Activated naive CD8-positive, alpha-beta T cell treated with anti-CD3 and anti-CD28 coated beads for 36 hours (primary cell): ENCODE data around the gene PAM. TPM values are rescaled to one million over a fixed set of nuclear protein-coding genes. Genes with fewer than 3 reads are reported as not detected.
"Not testable (repeated sequence)": the region's sequence is repeated elsewhere in the genome, so short reads cannot be mapped to it uniquely, and the experiment has no call there.

Experiments used
- DNase-seq: peaks from one replicate; pipeline ENCODE4 v3.0.0; 2021
- H3K27ac Mint-ChIP-seq: one replicate; pipeline ENCODE4 v1.8.0; 2022; ENCODE audit warnings: mild to moderate bottlenecking, moderate library complexity, mixed read lengths
- H3K27me3 Mint-ChIP-seq: one replicate; pipeline ENCODE4 v1.8.0; 2022; ENCODE audit warnings: mild to moderate bottlenecking, mixed read lengths
- H3K36me3 Mint-ChIP-seq: one replicate; pipeline ENCODE4 v1.8.0; 2021; ENCODE audit warnings: mild to moderate bottlenecking, mixed read lengths
- H3K4me1 Mint-ChIP-seq: one replicate; pipeline ENCODE4 v1.8.0; 2021; ENCODE audit warnings: mixed read lengths
- H3K4me3 Mint-ChIP-seq: one replicate; pipeline ENCODE4 v1.8.0; 2022; ENCODE audit warnings: mild to moderate bottlenecking, moderate library complexity, mixed read lengths
- H3K9me3 Mint-ChIP-seq: one replicate; pipeline ENCODE4 v1.8.0; 2022; ENCODE audit warnings: mixed read lengths
- total RNA-seq, 2 experiments: library from RNA; stranded (reverse); gene quantifications; one replicate each; pipeline ENCODE4 v1.2.3, GENCODE V29; 2021

PAM gene
- total RNA-seq, 2 experiments from 2014 or later = 42.0 to 54.0 TPM

DNA sequence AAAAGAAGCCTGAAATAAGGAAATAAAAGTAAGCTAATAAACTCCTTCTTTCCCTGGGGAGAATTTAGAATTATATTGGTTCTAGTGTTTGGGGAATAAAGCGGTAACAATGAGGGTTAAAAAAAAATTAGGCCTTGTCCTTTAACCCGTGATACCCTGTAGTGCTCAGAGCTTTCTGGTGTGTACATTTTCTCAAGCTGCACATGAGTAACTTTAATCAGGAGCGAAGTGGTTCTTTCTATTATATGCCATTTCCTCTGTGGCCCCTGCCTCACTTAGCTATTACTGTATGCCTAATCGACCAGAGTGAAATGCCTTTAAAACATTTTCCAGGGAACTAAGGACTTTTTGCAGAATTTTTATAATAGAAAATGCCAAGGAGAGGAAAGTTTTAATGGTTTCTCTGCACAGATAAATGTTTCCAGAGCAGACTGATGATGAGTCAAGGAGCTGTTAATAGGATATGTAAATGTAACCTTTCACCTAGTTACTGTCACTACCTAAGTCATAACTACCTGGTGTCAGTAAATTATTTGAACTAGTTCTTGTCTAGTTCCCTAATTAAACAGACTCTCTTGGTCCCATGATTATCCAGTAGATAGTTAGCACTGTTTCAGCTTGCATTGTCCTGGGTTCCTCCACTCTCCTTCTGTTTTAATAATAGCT lies 7.6 kb downstream of the PAM start:
- H3K27ac Mint-ChIP-seq = peak overlapping the region; percentile 86
- peak overlapping the region; percentile 60 for H3K4me3 Mint-ChIP-seq
- no peaks in the 10 kb centered on the region for H3K9me3 Mint-ChIP-seq
- no peak for DNase-seq
- peaks cover 41% of the 10 kb centered on the region for H3K36me3 Mint-ChIP-seq
- no peaks in the 10 kb centered on the region for H3K27me3 Mint-ChIP-seq
- peaks cover 78% of the 10 kb centered on the region for H3K4me1 Mint-ChIP-seq

DNA sequence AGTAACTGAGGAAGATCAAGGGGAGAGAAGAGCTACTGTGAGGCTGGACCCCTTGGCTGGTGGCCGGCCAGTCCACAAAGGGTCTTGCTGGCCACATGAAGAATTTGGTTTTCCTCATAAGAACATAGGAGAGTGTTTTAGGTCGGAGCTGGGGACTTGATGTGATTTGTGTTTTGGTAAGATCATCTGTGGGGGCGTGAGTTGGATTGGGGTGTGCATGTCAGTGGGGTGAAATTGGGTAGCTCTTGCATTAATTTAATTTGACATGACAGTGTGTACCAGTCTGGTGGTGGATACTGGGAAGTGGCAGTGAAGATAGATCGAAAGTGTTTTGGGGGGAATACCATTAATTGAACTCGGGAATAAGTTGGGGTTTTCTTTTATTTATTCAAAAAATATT lies 8.6 kb downstream of the PAM start:
- Mint-ChIP-seq H3K9me3 (no peaks in the 10 kb centered on the region), H3K36me3 (peaks cover 37% of the 10 kb centered on the region), H3K4me1 (peaks cover 72% of the 10 kb centered on the region), H3K27me3 (no peaks in the 10 kb centered on the region), H3K27ac (peak overlapping the region; percentile 86), H3K4me3 (peak overlapping the region; percentile 51)
- no peak for DNase-seq

DNA sequence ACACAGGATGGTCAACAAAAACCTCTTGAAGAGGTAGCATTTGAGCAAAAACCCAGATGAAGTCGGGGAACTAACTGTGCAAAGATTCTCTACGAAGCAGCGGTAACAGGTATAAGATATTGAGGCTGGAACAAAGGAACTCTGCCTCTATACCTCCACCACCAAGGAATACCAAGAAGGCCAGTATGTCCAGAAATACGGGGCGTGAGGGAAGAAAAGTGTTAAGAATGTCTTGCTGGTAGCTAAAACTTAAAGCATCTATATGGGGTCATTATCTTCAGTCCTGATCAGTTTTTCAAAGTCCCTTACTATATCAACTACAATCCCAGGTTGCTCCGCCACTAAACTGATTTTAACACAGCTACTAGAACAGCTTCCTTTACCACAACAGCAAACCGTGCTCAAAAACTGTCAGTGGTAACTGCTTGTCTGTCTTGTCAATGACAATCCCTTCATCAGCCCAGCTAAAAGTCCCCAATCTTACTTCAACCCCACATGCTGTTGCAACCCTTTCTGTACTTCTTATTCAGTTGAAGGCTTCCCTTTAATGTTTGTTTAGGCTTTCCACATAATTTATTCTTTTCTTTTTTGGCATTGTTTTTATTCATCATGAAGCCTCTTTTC lies 9.4 kb downstream of the PAM start:
- H3K36me3 Mint-ChIP-seq = peaks cover 37% of the 10 kb centered on the region
- H3K4me1 Mint-ChIP-seq = peaks cover 69% of the 10 kb centered on the region
- peak overlapping the region; percentile 79 for H3K27ac Mint-ChIP-seq
- no peak for DNase-seq
- H3K4me3 Mint-ChIP-seq = peak overlapping the region; percentile 10
- no peaks in the 10 kb centered on the region for H3K9me3 Mint-ChIP-seq
- H3K27me3 Mint-ChIP-seq = no peaks in the 10 kb centered on the region

DNA sequence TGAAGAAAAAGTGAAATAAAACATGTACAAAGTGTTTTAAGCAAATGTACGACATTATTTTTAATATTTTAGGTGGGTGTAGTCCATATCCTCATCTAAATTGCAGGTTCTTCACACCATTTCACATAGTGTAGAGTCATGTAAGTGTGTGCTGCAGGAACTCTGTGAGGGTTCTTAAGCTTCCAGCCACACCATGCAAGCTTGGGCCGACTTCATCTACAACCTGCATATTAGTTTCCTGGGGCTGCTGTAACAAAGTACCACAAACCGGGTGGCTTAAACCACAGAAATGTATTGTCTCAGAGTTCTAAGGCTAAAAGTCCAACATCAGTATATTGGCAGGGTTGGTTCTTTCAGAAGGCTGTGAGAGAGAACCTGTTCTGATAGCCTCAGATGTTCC lies 10.2 kb downstream of the PAM start:
- H3K4me3 Mint-ChIP-seq = no peak overlapping the region

DNA sequence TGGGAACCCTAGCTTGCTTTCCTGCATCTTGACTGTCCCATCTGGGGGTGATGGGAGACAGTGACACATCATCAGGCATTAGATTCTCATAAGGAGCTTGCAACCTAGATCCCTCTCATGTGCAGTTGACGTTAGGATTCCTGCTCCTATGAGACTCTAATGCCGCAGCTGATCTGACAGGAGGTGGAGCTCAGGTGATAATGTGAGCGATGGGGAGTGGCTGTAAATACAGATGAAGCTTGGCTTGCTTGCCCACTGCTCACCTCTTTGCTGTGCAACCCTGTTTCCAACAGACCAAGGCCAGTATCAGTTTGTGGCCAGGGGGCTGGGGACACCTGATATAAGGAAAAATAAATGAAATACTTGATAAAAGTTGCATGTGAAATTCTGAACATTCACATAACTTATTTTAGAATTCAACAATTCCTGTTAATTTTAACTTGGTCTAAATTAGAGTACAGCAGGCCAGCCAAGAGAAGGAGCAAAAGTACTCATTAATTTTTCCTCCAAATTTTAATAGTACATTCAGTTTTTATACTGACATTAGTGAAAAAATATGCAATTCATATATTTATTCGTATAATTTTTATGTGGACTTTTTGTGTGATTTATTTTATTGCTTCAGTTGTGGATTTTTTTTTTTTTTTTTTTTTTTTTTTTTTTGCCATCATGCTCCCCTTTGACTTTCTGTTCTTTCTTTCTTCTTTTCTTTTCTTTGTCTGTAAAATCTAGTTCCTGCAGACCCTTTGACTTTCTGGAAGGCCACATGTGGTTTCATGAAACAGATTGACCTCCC lies 11.4 kb downstream of the PAM start:
- Mint-ChIP-seq H3K36me3 (peaks cover 38% of the 10 kb centered on the region), H3K4me1 (peaks cover 51% of the 10 kb centered on the region), H3K27me3 (no peaks in the 10 kb centered on the region), H3K4me3 (no peak overlapping the region), H3K9me3 (no peaks in the 10 kb centered on the region), H3K27ac (no peak overlapping the region)
- no peak for DNase-seq

More for the DNA sequence above, 10.2 kb downstream of the PAM start:
- H3K9me3 Mint-ChIP-seq = no peaks in the 10 kb centered on the region
- H3K4me1 Mint-ChIP-seq = peaks cover 61% of the 10 kb centered on the region
- no peaks in the 10 kb centered on the region for H3K27me3 Mint-ChIP-seq
- H3K36me3 Mint-ChIP-seq = peaks cover 37% of the 10 kb centered on the region
- DNase-seq = no peak
- peak overlapping the region; percentile 79 for H3K27ac Mint-ChIP-seq

DNA sequence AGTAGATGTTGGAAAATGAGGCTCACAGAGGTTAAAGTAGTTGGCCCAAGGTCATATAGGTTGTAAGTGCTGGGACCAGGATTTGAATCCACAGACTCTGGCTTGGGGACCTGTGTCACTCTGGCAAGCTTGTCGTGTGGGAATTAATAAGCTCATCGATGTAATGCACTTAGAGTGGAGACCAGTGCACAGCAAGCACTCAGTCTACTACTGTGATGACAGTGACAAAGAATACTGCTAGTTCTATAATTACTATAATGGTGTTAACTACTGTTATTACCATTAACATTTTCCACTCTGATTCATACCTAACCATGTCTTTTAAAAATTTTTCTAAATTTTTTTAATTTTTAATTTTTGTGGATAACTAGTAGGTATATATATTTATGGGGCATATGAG lies 12.8 kb downstream of the PAM start:
- Mint-ChIP-seq H3K4me1 (peaks cover 38% of the 10 kb centered on the region), H3K4me3 (peak overlapping the region; percentile 32), H3K27ac (peak overlapping the region; percentile 77), H3K36me3 (peaks cover 45% of the 10 kb centered on the region), H3K27me3 (no peaks in the 10 kb centered on the region), H3K9me3 (no peaks in the 10 kb centered on the region)
- DNase-seq = peak; percentile 21

DNA sequence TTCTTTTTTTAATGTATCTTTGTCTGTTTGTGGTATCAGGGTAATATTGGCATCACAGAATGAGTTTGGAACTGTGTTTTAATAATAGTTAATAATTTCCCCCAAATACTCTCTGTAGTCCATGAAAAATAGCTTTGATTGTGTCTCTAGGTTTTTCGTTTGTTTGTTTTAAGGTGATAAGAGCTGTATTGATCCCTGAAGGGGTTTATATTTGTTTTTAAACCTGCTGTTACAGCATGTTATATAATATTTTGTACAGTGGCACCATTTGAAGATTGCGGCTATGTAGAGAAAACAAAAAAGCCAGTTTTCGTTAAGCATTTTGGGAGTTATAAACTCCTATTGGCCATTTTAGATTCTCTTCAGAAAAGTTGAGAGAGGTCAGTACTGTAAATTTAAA lies 15.7 kb downstream of the PAM start:
- Mint-ChIP-seq H3K36me3 (peaks cover 38% of the 10 kb centered on the region), H3K4me1 (peaks cover 23% of the 10 kb centered on the region), H3K27ac (peak overlapping the region; percentile 47), H3K9me3 (peaks cover 6% of the 10 kb centered on the region), H3K27me3 (no peaks in the 10 kb centered on the region), H3K4me3 (no peak overlapping the region)
- DNase-seq = no peak

DNA sequence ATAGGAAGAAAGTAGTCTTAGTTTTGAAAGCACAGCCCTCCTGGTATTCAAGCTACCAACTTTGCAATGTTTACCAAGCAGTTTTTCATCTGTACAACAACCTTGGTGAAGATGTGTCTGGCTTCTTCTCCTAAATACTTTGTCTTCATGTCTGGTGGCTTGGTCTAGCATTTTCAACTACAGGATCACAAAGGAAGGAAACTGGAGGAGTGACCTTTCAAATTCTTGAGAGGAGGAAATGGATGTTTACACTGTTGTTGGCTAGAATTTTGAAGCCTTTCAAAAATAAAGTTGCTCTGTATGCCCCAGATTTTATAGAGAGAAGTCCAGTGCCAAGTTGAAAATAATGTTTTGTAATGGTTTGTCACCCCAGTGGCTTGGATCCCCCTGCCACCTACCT lies 16.3 kb downstream of the PAM start:
- Mint-ChIP-seq H3K36me3 (peaks cover 41% of the 10 kb centered on the region), H3K27me3 (no peaks in the 10 kb centered on the region), H3K27ac (peak overlapping the region; percentile 47), H3K9me3 (peaks cover 8% of the 10 kb centered on the region), H3K4me1 (peaks cover 26% of the 10 kb centered on the region), H3K4me3 (no peak overlapping the region)
- DNase-seq = no peak

DNA sequence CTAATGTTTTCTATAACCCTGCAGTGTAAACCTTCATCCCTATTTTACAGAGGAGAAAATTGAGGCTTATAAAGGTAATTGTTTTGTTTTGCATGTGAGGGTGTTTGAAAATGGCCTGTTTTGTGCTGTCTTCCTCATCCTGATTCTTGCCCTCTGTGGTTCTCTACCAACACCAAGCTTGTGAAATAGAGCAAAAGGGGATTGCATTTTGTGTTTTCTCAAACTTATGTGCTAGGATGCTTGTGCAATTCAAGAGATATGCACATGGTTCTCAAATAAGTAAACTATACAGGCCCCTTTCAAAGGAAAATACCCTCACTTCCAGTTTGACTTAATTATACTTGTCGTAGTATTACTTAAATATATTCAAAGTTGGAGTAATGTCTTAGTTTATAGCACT lies 17.2 kb downstream of the PAM start:
- Mint-ChIP-seq H3K4me3 (no peak overlapping the region), H3K9me3 (peaks cover 8% of the 10 kb centered on the region), H3K4me1 (peaks cover 30% of the 10 kb centered on the region), H3K36me3 (peaks cover 45% of the 10 kb centered on the region), H3K27me3 (no peaks in the 10 kb centered on the region), H3K27ac (no peak overlapping the region)
- no peak for DNase-seq

DNA sequence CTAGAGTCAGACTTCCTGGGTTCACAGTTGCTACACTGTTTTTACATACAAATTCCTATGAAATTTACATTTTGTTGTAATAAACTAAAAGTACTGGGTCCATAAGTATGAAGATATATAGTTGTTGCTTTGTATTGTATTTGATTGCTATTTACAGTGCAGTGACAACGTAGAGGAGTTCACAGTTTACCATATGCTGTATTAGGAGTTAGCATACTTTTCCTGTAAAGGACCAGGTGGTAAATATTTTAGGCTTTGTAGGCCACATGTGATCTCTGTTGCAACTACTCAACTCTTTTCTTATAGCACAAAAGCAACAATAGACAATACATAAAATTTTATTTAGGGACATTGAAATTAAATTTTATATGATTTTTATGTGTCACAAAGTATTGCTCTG lies 18.0 kb downstream of the PAM start:
- Mint-ChIP-seq H3K36me3 (peaks cover 39% of the 10 kb centered on the region), H3K27ac (no peak overlapping the region), H3K9me3 (peaks cover 8% of the 10 kb centered on the region), H3K27me3 (no peaks in the 10 kb centered on the region), H3K4me3 (no peak overlapping the region), H3K4me1 (peaks cover 31% of the 10 kb centered on the region)
- DNase-seq = no peak

DNA sequence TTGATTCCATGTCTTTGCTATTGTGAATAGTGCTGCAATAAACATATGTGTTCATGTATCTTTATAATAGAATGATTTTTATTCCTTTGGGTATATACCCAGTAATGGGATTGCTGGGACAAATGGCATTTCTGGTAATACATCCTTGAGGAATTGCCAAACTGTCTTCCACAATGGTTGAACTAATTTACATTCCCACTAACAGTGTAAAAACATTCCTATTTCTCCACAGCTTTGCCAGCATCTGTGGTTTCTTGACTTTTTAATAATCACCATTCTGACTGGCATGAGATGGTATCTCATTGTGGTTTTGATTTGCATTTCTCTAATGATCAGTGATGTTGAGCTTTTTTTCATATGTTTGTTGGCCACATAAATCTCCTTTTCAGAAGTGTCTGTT lies 20.7 kb downstream of the PAM start:
- not testable (repeated sequence) for H3K9me3 Mint-ChIP-seq, DNase-seq, H3K27me3 Mint-ChIP-seq, H3K4me3 Mint-ChIP-seq
- H3K27ac Mint-ChIP-seq = peak overlapping the region; percentile 68
- peaks cover 49% of the 10 kb centered on the region for H3K36me3 Mint-ChIP-seq
- peaks cover 48% of the 10 kb centered on the region for H3K4me1 Mint-ChIP-seq

DNA sequence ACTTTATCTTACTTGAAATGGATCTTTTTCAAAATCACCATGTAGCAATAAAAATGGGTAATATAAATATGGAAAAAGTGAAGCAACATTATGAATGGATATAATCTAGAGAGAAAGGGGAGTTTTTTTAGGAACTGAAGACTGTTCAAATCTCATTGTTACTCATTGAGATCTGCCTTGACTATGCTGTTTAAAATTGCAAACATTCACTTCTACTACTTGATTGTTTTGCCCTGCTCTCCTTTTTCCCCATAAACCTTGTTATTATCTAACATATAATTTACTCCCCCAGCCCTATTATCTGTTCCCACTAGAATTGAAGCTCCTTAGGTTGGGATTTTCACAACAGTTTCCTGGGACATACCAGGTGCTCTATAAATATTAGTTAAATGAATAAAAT lies 22.0 kb downstream of the PAM start:
- Mint-ChIP-seq H3K27ac (no peak overlapping the region), H3K36me3 (peaks cover 41% of the 10 kb centered on the region), H3K4me1 (peaks cover 52% of the 10 kb centered on the region), H3K9me3 (peaks cover 8% of the 10 kb centered on the region), H3K4me3 (no peak overlapping the region), H3K27me3 (no peaks in the 10 kb centered on the region)
- no peak for DNase-seq

DNA sequence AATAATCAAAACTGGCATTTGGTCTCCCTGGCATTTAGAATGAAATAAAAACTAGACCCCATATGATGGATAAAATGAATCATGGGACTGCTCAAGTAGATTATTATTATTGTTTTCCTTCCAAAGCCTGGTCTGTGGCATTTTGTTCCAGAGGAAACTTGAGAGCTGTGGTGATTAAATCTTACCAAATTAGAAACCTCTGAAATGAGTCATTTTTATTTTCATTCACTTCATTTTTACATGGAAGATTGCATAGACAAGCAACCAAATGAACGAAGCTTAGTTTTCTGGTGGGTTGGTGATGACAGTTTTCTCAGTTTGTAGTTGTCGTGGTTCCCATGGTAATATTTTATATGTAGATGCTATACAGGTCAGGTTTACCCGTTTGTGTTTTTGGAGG lies 23.4 kb downstream of the PAM start:
- Mint-ChIP-seq H3K27ac (peak overlapping the region; percentile 90), H3K4me3 (peak overlapping the region; percentile 68), H3K36me3 (peaks cover 48% of the 10 kb centered on the region), H3K9me3 (peaks cover 8% of the 10 kb centered on the region), H3K27me3 (no peaks in the 10 kb centered on the region), H3K4me1 (peaks cover 57% of the 10 kb centered on the region)
- DNase-seq = peak; percentile 15

DNA sequence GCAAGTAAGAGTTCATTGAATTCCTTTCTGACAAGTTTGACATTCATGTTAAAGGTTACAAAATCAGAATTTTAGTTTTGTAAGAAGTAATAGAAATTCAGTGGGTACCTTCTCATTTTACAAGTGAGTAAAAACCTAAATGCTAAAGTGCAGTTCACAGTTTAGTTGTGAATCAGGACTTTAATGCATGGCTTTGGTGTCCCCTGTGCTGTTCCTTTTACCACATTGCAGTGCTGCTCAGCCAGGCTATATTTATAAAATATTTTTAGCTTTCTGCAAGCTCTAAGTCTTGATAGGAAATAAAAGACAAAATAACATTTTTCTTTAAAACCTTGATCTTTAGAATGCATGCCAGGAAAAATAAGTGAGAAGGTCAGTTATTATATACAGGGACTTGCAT lies 26.3 kb downstream of the PAM start:
- H3K9me3 Mint-ChIP-seq = peaks cover 1% of the 10 kb centered on the region
- H3K27me3 Mint-ChIP-seq = no peaks in the 10 kb centered on the region
- H3K4me3 Mint-ChIP-seq = no peak overlapping the region
- peaks cover 52% of the 10 kb centered on the region for H3K4me1 Mint-ChIP-seq
- no peak for DNase-seq
- H3K36me3 Mint-ChIP-seq = peaks cover 46% of the 10 kb centered on the region
- H3K27ac Mint-ChIP-seq = no peak overlapping the region

DNA sequence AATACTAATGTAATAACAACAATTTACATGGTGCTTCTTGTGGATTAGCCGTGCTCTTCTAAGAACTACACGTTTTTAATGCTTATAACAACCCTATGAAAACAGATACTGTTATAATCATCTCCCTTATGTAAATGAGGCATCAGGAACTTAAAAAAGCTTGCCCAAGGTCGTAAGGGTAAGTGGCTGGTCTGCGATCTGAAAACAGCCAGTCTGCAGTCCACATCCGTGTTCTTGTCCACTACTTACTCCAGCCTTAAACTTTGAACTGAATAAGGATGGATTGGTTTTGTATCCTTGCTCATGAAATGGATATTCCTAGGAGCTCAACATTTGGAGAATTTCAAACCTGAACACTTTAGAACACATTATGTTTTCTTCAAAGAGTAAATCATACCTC lies 26.7 kb downstream of the PAM start:
- H3K27me3 Mint-ChIP-seq = no peaks in the 10 kb centered on the region
- H3K27ac Mint-ChIP-seq = no peak overlapping the region
- no peak overlapping the region for H3K4me3 Mint-ChIP-seq
- H3K9me3 Mint-ChIP-seq = peaks cover 1% of the 10 kb centered on the region
- peaks cover 49% of the 10 kb centered on the region for H3K4me1 Mint-ChIP-seq
- no peak for DNase-seq
- H3K36me3 Mint-ChIP-seq = peaks cover 42% of the 10 kb centered on the region
